GM19328 (cell line): ENCODE data around the gene NUP210.

Source experiments
- ATAC-seq: cut with Tn5 transposase; IDR thresholded peaks from one replicate; pipeline ENCODE4 v1.9.1; 2021; ENCODE audit warnings: mild to moderate bottlenecking, moderate library complexity; ENCODE audit not compliant: unreplicated experiment

The NUP210 gene

DNA sequence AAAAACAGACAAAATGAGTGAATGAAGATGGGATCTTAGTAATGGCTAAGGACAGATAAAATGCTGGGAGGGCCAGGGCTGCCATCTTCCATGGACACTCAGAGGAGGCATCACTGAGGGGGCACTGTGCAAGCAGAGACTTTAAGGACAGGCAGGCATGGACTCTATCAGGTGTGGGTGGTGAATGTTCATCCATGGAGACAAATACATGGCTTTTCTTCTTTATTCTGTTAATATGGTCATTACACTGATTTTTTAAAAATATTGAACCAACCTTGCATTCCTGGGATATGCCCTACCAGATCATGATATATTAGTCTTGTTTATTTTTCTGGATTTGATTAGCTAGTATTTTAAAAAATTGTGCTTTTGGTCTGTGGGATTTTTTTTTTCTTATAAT is 12.2 kb downstream of the NUP210 start:
- ATAC-seq: no peak

DNA sequence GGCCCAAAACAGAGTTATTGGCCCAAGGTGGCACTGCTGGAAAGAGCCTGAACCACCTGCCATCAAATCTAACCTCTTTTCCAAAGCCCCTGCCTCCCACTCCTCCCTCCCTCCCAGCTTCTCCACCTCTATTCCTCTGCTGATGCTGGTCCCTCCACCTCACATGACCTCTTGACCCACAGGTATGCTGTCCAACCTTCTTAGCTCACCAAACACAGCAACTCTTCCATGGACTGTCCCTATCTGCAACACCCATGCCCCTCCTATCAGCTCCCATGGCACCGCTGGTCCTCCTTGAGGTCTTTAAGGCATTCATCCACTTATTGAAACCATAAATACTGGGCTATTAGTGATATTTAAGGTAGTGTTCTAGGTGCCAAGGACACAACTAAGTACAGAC is 12.6 kb downstream of the NUP210 start:
- ATAC-seq: no peak

DNA sequence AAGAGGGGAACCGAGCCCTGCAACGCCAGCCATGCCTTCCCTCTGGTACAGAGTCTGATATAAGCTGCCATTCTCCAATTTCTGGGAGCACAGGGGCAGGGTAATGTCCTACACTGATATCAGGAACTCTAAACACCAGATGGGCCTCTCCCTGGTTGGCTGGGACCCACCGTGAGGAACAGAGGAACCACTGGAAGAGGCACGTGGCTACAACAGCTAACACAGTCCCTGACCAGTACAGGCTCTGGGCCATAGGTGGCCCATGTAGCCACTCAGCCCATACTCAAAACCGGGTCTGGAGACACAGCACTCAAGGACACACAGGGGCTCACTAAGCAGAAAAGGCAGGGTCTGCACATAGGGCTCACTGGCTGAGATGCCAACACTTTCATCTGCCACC is 13.9 kb downstream of the NUP210 start:
- ATAC-seq: no peak

DNA sequence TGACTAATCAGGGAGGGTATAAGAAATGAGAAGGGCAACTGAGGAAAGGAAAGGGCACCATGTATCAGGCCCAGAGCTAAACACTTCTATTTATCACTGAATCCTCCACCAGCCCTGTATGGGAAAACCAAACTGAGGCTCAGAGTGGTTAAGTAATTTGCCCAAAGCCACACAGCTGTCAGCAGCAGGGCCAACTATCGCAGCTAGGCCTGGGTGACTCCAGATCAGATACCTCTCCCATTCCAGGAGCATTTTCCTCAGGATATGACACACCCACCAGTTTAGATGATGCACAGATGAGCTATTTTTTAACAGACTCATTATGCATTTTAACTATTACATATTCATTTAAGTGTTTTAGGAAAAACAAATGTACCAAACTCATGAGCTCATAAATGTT is 14.5 kb downstream of the NUP210 start:
- ATAC-seq: no peak

GRCh38 chr3:13404626-13405452 is 15.3 kb downstream of the NUP210 start:
- no peak for ATAC-seq

DNA sequence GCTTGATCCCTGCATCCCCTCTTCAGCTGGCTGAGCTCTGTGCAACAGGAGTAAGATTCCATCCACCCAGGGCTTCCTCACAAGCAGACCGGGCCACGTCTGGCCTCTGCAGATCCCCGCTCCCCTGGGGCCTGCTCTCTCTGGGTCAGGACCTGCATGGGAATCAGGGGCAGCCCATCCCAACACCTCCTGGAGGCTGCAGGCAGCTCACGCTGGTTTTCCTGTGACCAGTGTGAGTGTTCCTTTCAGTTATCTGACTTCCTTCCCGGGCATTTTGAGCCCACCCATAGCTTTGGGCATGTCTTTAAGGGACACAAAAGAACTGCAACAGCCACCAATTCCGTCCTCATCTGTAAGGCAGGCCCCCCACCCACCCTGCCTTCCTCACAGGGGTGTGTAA is 16.3 kb downstream of the NUP210 start:
- ATAC-seq: no peak

GRCh38 chr3:13403213-13403819 is 16.8 kb downstream of the NUP210 start:
- ATAC-seq: no peak

- ATAC-seq: no peak
These were observed 19.0 kb downstream of the NUP210 start for GRCh38 chr3:13401149-13401548.

GRCh38 chr3:13400114-13400673 is 19.9 kb downstream of the NUP210 start:
- ATAC-seq: no peak

DNA sequence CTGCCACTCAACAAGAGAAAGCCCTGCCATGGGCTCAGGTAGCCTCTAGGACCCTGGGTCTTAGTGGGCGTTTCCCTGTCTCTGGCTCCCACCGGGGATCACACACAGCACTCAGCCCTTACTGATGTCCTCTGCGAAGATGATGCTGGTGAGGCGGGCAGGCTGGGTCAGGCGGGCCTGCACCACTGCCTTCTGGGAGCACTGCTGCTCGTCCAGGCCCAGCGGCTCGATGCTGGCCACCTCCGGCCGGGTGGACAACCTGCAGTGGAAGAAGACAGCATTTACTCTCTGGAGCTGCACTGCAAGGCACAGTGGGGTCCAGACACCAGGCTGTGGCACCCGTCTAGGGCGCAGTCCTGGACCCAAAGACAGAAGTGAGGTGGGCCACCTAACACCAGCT is 20.5 kb downstream of the NUP210 start:
- ATAC-seq: no peak

DNA sequence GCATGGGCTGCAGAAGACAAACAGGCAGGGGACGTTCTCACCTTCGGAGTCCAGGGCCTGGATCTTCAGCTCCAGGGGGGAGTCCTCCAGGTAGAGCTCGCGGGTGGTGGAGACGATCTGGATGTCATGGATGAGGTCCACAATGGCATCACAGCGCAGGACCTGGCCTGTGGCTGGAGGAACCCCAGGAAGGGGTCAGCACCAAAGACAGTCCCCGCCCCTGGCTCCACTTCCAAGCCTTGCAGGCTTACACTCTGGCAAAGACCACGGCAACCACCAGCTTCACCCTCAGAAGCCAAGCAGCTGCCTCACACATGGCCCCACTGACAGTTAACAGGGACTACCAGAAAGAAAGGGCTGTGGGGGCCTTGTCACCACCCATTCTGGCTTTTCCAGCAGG is 22.8 kb downstream of the NUP210 start:
- no peak for ATAC-seq

DNA sequence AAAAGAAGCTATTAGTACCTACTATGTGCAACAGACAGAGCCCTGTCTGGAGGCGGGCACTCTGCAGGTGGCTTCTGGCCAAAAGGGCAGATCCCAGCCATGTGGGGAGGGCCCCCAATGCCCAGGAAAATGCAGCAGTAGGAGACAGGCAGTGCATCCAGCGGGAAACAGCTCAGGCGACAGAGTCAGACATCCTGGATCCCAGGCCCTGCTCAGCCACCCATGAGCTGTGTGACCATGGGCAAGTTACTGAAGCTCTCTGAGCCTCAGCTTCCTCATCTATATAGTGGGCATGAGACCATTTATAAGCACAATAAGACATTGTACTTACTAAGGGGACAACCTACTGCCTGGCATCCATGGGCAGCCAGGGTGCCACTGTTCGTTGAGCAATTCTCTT is 25.8 kb downstream of the NUP210 start:
- ATAC-seq: no peak

- ATAC-seq: no peak
These were observed 26.4 kb downstream of the NUP210 start for GRCh38 chr3:13393427-13394360.

GRCh38 chr3:13391308-13391707 is 28.8 kb downstream of the NUP210 start:
- ATAC-seq: no peak

- ATAC-seq: no peak
These were observed 30.7 kb downstream of the NUP210 start for GRCh38 chr3:13389378-13389777.

DNA sequence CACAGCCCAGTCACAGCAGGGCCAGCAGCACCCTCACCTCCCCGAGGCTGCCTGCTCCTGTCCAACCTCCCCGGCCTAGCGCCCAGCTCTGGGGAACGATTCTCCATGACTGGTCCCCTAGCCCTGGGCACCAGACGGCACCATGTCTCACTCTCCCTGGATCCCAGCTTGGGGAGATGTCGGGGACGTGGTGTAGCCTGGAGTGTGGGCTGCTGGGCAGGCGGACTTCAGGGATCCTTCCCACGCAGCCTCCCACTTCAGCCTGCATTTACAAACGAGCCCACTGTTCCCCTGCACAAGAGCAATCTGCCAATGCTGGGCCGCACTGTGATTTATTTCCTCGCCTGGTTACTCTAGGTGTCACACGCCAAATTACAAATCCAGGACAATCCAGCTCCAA is 31.3 kb downstream of the NUP210 start:
- ATAC-seq: no peak

DNA sequence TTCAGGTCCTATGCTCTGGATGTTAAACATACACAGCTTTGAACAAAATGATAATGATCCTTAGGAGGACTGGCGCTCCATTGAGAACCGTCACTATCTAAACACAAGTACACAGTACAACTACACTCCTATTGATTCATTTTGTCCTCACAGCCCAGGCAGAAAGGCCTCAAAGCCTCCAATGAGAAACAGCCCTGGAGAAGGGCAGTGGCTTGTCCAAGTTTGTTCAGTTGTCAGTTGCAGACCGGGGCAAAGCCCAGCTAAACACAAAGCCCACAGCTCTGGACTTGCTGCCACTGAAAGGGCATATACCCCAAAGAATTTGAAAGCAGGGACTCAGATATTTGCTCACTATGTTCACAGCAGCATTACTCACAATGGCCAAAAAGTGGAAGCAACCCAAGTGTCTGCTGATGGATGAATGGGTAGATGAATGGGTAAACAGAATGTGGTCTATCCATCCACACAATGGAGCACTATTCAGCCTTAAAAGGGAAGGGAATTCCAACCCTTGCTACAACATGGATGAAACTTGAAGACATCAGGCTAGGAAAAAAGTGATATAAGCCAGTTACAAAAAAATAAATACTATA is 34.7 kb downstream of the NUP210 start:
- no peak for ATAC-seq

- ATAC-seq: no peak
These were observed 39.2 kb downstream of the NUP210 start for GRCh38 chr3:13380971-13381370.

DNA sequence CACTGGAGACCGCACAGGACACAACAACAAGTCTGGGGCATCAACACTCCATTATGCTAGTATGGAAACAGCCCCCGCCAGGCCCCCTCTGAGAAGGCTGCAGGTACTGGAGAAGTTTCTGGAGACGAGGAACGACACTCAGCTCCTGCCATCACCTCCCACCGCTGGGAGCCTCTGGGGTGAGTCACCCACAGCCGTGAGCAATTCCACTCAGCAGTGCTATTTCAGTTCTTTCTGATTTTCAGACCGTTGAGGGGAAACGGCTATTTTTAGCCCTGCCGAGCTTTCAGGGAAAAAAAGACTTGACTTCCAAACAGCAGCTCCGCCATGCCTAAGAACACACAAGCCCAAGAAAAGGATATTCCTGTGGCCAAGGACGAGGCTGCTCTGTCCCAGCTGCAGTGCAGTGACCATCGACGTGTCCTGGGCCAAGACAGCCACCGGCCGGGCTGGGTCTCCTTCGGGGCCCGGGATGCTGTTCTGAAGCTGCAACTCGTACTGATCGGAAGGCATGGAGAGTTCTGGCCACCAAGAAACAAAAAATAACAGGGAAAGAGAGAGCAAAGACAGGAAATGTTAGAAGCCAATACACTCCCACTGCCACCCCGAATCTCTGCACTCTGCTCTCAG is 40.8 kb downstream of the NUP210 start:
- no peak for ATAC-seq

- no peak for ATAC-seq
These were observed 42.0 kb downstream of the NUP210 start for GRCh38 chr3:13378155-13378554.
